ENCODE results near the gene MFF.
"Not testable (repeated sequence)": the region's sequence is repeated elsewhere in the genome, so short reads cannot be mapped to it uniquely, and the experiment has no call there.

MFF gene

DNA sequence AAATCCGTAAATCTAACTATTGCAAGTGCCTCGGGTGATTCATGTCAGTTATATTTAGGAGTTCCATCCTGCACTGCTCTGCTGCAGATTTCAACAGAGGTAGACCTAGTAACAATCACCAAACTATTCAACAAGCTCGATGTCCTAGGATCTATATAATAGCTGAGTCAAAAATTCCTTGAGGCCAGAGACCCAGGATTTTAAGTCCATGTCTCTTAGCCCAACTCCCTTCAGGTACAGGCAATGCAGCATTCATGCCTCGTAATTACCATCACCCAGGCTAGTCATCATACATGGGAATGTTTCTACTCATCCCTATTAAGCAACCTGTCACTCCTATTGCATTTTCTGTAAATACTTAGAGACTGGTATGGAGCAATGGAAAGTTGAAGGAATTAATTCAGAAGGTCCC lies 53.3 kb downstream of the MFF start:
- no peak for DNase-seq

DNA sequence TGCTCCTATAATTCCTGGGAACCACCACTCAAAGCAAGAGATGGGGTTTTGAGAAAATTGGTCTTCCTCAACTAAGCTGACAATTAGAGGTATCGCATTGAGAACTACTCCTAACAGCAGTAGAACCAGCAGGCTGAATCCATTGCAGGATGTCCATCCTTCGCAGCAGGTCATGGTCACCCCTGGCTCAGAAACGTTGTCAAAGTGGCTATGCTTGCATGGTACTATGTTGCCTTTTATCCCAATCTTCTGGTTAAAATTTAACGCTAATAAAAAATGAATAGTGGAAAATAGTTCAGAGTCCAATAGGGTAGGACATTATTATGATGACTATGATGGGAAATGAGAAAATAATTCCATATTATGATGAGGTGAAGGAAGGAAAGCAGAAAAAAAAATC lies 54.0 kb downstream of the MFF start, which contains the start of gene TM4SF20:
Gene TM4SF20, minus strand, starts transcription at position 212 of the 400 bp plus-strand sequence. Its CDS starts 38 bp downstream, at position 174.
- no peak for DNase-seq

DNA sequence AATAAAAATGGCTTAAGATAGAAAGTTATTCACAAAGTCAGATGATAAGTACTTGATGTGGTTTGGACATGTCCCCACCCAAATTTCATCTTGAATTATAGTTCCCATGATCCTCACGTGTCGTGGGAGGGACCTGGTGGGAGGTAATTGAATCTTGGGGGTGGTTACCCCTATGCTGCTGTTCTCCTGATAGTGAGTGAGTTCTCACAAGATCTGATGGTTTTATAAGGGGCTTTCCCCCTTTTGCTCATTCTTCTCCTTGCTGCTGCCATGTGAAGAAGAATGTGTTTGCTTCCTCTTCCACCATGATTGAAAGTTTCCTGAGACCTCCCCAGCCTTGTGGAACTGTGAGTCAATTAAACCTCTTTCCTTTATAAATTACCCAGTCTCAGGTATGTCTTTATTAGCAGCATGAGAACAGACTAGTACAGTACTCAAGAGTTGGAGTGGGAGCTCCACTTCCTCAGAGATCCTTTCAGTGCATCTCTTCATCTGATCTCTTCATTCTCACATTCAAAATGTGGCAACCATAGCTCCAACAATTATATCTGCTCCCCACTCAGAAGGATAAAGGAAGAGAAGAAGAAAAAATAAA lies 57.3 kb downstream of the MFF start:
- not testable (repeated sequence) for DNase-seq

DNA sequence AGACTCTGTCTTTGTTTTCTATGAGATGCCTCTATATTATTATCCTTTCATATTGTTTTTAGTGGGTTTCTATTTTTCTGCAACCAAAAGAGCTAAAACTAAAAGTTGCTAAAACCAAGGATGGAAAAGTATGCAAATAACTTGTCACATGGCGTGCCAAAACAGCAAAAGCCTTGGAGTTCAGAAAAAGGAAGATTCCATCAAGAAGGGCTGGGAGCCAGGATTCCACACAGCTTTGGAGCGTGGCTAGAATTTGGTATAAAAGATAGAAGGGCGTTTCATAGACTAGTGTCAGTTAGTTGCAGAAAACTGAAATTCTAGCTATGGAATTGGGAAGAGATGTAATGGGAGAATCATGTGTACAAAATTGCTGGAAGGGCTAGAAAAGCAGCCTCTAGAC lies 58.6 kb downstream of the MFF start:
- no peak for DNase-seq

DNA sequence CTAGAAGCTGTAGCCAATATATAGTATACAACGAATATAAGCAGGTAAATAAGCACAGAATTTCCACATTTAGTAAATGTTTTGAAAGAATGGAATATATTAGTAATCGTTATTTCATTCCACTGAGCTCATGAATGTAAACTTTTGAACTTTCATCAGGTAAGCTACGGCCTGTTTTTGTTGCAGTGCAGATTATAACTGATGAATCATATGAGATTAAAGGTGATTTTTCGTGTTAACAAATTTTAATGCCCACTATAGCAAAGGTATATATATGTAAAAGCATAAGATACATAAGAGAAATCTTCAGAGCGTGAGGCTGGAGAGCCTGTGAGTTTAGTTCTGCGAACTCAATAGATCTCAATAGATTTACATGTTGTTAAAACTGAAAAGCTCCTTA lies 61.6 kb downstream of the MFF start:
- DNase-seq, result no peak

DNA sequence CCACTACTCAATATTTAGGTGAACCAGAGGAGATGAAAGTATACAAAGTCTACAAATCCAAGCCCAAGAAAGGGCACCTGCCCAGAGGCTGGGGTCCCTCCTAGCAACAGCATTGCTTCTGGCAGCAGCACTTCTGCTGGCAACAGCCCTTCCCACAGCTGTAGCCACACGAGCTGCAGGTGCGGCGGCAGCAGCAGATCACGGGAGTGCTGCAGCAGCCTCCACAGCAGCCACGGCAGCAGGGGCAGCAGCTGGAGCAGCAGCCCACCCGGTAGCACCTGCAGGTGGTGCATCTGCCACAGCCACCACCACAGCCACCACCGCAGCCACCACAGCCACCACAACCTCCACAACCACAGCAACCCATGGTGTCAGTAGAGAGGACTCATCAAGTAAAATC lies 62.5 kb downstream of the MFF start, which contains the start of gene SCYGR1:
Gene SCYGR1, minus strand, starts transcription at position 367 of the 400 bp plus-strand sequence. Its CDS starts 0 bp downstream, at position 367.
- not testable (repeated sequence) for DNase-seq

DNA sequence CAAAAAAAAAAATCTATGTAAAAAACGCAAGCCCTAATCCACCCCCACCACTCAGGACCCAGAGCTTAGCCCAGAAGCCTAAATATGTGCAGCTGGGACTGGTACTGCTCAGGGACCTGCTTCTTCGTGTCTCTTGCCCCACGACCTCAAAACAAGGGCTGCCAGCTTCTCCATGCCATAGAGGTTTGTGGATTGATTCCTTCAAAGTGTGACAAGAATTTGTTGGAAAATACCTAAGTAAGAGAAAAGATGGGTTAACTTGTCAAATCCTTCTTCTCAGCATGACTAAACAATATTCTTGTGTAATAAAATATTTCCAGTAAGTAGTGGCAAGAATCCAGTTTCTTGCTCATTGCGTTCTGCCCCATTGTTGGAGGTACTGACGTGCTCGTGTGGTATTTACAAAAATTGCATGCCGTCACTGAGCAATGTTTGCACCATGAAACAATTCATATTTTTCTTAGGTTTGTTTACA lies 63.5 kb downstream of the MFF start:
- DNase-seq, result no peak

DNA sequence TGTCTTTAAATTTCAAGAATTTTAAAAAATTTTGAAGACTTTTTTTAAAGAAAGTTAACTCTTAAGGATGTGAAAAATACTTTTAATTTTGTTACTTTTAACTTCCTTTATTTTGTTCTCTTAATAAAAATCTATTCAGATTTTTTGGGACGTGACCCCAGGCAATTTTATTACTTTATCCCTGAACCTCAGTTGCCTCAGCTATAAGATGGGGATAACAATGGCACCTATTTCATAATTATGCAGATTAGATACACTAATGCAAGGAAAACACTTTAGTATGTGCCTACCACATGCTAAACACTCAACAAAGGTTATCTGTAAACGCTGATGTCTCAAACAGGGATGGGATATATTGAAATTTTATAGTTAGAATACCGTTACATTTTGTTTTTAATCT lies 64.2 kb downstream of the MFF start:
- DNase-seq, result no peak

DNA sequence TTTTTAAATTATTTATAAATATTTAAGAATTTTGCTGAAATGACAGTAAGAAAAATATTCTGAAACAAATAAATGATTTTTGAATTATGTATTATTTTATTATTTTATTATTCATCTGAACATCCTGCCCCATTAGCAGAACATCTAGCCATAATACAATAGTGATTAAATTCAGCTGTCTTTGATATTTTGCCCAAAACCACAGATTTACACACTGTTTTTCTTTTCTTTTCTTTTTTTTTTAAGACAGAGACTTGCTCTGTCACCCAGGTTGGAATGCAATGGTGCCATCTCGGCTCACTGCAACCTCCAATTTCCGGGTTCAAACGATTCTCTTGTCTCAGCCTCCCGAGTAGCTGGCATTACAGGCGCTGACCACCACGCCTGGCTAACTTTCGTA lies 64.6 kb downstream of the MFF start:
- DNase-seq, result no peak

DNA sequence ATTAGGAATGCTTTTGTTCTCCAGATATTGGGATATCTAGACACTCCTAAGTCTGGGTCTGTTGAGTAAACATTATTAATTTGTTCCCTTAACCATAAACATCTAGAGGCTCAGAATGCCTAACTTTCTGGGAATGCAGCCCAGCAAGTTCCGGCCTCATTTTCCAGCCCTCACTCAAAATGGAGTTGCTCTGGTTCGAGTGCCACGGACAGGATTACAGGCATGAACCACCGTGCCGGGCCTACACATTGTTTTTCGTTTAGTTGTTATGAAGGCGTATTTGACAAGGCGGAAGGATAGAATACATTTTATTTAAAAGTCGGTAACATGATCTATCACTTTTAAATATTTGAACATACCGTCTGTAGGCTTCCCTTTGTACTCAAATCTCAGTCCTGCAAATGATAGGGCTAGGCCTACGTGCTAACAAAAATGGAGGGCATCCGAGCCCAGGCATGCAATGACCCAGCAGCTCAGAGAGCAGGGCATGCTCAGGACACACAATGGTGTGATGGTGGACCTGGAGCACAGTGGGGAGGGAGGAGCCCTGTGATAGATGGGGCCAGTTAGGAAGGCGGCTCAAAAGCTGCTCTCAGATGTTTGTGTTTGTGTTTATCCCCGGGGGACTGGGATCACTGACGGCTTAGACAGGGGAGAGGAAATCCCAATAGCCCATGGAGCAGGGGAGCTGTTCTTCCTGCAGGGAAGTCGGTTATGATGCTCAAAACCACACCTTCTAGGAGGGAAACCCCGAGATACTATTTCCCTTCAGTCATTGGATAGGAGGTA lies 65.6 kb downstream of the MFF start:
- no peak for DNase-seq

DNA sequence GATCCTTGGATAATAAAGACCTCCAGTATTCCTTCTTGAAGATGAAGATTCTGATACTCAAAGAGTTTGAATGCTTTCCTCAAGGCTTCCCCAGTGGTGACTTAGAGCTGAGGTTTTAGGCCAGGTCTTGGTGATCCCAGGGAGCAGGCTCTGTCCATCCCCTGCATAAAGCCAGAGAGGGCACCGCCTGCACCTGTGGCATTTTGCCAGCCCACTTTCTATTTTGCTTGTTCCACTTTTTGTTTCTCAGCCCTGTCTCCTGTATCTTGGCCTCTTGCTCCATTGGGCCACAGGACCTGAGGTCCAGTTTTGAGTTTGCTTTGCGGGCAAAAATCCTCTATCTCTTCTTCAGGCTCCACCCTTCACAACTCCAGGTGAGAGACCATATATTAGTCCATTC lies 69.3 kb downstream of the MFF start:
- no peak for DNase-seq

DNA sequence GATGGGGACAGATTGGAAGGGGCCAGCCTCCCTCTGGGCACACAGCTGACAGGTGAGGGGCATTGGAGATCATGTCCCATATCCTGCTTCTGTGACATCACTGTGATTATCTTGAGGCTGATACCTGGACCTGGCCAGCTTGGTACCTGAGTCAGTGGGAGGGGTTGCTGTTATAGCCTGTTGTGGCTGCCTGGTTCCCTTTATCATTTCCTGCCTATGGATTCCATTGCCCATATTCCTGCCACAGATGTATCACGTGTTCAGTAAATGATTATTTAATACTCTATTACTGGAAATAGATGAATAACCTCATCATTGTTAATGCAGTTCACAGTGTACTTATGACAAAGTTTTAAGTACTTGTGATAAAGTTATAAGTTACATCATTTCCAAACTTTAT lies 70.5 kb downstream of the MFF start:
- DNase-seq, result no peak

DNA sequence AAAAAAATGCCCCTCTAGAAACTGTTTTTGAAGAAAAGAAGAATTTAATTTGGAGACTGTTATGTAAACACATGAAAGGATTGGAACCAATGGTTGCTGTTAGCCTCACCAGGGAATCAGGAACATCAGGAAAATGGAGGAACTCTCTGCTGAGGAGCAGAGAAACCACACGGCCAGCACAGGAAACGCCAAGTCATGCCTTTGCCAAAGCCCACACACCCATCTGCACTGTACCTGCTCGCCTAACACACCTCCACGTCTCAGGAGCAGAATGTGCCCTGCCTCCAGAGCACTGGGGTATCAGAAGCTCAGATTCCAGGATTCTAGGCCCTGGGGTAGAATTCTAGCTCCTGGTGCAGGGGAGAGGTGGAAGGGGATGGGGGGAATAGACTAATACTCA lies 72.5 kb downstream of the MFF start:
- DNase-seq, result no peak

DNA sequence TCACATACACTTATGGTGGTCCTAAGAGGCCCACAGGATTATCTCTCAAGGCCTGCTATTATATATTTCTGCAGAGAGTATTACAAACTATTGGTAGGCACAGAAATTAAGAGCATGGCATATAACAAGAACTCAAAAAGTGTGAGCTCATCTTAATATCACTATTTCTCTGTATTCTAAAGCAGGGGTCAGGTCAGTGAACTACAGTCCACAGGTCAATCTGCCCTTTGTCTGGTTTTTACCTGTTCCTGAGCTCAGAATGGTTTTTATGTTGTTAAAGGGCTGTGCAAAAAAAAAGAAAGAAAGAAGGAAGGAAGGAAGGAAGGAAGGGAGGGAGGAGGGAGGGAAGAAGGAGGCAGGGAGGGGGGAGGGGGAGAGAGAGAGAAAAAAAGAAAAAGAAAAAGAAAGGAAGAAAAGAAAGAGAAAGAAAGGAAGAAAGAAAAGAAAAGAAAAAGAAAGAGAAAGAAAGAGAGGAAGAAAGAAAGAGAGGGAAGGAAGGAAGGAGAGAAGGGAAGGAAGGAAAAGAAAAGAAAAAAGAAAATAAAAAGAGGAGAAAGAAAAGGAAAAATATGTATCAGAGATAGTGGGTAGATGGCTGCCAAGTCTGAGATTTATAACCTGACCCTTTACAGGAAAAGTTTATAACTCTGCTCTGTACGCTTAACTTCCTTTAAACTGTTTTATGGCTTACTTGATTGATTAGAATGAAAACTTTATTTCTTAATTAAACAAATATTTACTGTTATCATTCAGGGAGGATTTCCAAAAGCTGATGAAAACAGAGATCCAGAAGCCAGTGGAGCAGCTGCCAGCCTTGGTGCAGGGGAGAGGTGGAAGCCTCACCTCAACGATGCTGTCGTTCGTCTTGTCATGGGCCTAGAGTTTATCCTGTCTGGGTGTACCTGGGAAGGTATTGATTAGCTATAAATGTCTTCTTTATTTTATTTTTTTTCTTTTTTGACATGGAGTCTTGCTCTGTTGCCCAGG lies 73.9 kb downstream of the MFF start:
- no peak for DNase-seq

DNA sequence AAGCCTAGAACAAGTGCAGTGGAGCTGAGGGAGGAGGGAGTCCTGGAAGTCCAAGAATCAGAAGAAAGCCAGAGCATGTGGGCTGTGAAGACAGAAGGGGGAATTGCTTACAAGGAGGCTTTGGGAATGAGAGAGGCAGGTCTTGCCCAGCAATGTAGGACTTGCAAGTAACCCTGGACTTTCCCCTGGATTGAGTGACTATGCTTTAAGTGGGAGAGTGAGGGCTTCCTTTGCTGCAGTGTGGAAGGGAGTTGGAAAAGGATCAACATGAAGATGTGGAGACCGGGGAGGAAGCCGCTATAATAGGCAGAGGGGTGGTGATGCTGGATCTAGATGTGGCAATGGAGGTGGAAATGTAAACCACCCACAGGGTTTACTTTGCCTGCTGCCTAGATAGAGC lies 76.5 kb downstream of the MFF start:
- no peak for DNase-seq

DNA sequence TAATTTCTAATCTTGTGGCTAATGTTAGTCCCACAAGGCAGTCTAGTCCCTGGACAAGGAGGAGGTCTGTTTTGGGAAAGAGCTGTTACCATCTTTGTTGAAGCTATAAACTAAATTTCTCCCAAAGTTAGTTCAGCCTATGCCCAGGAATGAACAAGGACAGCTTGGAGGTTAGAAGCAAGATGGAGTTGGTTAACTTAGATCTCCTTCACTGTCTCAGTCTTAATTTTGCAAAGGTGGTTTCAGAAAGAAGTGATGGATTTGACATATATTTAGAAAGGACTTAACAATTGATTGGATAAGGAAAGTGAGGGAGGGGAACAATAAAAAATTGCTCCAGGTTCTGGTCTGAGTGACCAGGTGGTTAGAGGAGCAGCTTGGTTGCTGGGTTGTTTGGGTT lies 77.3 kb downstream of the MFF start:
- DNase-seq, result no peak

DNA sequence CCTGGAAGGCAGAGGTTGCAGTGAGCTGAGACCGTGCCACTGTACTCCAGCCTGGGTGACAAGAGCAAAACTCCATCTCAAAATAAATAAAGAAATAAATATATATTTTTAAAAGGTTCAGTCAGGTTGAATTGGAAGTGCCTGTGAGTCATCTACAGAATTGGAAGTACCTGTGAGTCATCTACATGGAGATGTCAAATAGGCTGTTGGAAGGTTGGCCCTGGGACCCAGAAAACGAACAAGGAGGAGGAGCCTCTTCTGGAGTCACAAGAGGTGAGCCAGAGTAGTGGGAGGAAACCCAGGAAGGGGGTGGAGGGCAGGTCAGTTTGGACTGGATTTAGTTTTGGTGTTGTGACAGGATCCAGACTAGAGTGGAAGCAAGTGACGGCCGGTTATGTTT lies 77.9 kb downstream of the MFF start:
- no peak for DNase-seq

DNA sequence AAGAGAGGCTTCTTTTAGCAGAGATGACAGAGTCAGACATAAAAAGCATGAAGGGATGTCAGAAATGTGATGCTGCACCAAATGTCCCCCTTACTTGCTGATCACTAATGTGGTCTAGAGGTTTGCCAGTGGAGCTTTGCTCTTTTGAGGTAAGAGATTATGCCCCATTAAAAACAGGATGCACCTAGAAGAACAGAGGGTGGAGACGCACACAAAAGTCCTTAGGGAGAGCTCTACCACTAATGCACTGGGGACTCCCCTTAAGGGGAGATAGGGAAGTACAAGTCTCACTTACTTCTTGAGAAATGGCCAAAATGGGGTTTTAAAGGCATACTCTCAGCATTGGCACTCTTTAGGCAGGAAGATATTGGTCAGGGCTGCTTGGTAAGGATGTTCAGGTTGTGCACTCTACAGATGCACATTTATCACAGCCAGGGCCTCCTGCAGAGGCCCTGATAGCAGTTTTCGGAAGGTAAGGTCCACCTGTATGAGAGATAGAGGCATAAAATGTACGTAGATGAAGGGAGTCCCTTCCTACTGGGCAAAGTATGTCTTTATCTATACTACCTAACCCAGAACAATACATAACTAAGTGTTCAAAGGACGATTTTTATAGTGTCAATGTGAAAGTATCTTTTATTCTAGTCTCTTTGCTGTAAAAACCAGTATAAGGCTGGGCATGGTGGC lies 79.7 kb downstream of the MFF start:
- DNase-seq, result no peak

DNA sequence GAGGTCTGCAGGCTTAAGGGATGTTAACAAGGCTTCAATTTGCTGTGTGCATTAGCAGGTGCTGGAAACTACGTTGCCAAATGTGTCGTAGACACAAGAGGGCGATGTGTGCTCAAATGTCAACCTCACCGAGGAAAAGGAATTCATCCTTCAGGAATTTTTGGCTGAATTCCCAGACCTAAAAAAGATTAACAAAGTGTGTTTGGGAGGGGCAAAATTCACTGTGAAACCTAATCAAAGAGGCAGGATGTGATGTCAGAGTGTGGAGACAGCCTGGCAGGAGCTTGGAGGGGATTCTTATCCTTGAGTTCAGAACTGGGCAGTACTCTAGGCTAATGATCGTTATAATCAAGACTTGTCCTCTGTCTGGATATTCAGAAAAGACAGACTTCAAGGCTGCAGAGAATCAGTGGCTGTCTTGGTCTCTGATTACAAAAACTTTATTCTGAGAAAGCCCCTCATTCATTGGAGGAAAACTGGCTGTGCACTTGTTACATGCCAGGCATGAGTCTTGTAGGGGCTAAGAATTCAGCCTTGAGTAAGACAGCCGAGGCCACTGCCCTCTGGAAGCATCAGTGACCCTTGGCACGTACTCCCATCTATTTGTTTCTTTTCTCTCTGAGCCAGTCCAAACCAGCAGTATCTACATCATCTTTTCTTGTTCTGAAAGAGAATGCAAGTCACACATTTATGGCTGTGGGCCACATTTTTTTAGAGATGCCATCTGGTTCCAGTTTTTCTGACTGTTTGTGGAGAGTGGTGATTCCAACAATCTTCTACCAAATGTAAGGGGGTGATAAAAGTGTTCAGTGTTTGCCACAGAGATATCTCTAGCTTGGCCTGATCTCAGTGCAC lies 81.4 kb downstream of the MFF start:
- no peak for DNase-seq

Measured in CD4-positive, alpha-beta T cell treated with Interferon gamma for 1 hour (primary cell).